ENCODE measurements around the gene NNAT. TPM values are rescaled to one million over a fixed set of nuclear protein-coding genes. Genes with fewer than 3 reads are reported as not detected.

Gene NNAT
- total and polyA plus RNA-seq, 2 donors (not counting 3 experiments of a cell fraction or from before 2014, with no cell fraction given): 2.3 to 32.9 TPM

DNA sequence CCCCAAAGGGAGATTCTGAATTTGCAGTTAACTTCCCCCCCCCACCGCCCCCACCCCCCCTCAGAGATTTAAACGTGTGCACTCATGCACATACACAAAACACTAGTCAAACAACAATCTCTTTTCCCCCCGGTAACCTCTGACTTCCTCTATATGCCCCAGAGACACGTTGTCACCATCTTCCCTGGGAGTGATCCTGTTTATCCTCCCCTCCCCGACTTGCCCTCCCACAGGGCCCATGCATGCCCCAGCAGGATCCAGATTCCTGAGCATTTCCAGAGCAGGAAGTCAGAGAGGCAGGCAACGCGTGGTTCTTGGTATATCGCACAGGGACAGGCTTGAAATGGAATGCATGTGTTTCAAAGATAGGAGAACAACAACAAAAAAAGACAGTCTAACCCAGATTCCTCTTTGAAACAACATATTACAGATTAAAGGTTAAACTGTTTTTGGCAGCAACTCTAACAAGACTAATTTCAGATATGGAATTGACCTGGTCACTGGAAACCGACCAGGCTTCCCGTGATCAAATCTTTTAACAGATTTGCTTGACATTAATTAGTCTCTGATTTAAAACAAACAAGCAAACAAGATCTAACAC lies 5.3 kb downstream of the NNAT start:
- peak overlapping the region; percentile 69 to 96 (median 94) for H3K4me3 ChIP-seq (replicated peaks in 1 of 3; ENCODE audit: insufficient read depth in 1 of 3, low read depth in 1 of 3, low read length in 3 of 3)
- peak overlapping the region; percentile 98 for H3K9ac ChIP-seq (replicated peaks; ENCODE audit: extremely low read depth, insufficient read depth, low read length)
- H3K4me2 ChIP-seq (ENCODE audit: insufficient read depth, low read length): peak overlapping the region; percentile 96
- peaks cover 25% of the 10 kb centered on the region for H3K4me1 ChIP-seq (ENCODE audit: control insufficient read depth, extremely low read depth, insufficient read depth, low read length)
- peaks cover 0 to 2% of the 10 kb centered on the region in 2 experiments for H3K36me3 ChIP-seq (ENCODE audit: control insufficient read depth in 2 of 2, extremely low read depth in 1 of 2, insufficient read depth in 2 of 2, low read length in 2 of 2)
- H3K9me1 ChIP-seq (replicated peaks; ENCODE audit: control insufficient read depth, extremely low read depth, insufficient read depth, low read length): no peaks in the 10 kb centered on the region
- dilution Hi-C loops (cut with MboI; ENCODE audit: extremely low pct_ligation_motif_present, low sequenced_read_pairs) (no loop called here), intact Hi-C loops (cut with micrococcal nuclease) (loop anchor here (2.0 kb wide), 1 partner anchor 144 kb away; no protein-coding TSS in a partner anchor)
- BruUV-seq (replicated peaks): no TSS peak
- H3K79me2 ChIP-seq (ENCODE audit: control insufficient read depth, insufficient read depth, low read length): peaks cover 56% of the 10 kb centered on the region
- H3K27ac ChIP-seq (ENCODE audit: insufficient read depth, low read depth, low read length): peak overlapping the region; percentile 99
- TF ChIP-seq JUN (IDR thresholded peaks at IDR 0.05; ENCODE audit: borderline replicate concordance, insufficient read depth, insufficient read length, low read depth) (no peak), MYC (IDR thresholded peaks at IDR 0.05; ENCODE audit: low read depth, low read length) (peak; percentile 79), POLR2A (IDR thresholded peaks at IDR 0.05; ENCODE audit: low read depth, low read length) (peak; percentile 54), GATA2 (IDR thresholded peaks at IDR 0.05; ENCODE audit: insufficient read depth, insufficient read length, low read depth, low read length) (peak; percentile 32), EZH2 (IDR thresholded peaks at IDR 0.05; ENCODE audit: borderline replicate concordance, low read depth, low read length, severe bottlenecking) (no peak), POLR2AphosphoS5 (IDR thresholded peaks at IDR 0.05; ENCODE audit: insufficient read depth, low read depth, low read length) (peak; percentile 69)
- TF ChIP-seq, protein P1, sequence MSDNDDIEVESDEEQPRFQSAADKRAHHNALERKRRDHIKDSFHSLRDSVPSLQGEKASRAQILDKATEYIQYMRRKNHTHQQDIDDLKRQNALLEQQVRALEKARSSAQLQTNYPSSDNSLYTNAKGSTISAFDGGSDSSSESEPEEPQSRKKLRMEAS (IDR thresholded peaks at IDR 0.05; ENCODE audit: insufficient read depth, insufficient read length): peak; percentile 74
- TF ChIP-seq, protein P2, sequence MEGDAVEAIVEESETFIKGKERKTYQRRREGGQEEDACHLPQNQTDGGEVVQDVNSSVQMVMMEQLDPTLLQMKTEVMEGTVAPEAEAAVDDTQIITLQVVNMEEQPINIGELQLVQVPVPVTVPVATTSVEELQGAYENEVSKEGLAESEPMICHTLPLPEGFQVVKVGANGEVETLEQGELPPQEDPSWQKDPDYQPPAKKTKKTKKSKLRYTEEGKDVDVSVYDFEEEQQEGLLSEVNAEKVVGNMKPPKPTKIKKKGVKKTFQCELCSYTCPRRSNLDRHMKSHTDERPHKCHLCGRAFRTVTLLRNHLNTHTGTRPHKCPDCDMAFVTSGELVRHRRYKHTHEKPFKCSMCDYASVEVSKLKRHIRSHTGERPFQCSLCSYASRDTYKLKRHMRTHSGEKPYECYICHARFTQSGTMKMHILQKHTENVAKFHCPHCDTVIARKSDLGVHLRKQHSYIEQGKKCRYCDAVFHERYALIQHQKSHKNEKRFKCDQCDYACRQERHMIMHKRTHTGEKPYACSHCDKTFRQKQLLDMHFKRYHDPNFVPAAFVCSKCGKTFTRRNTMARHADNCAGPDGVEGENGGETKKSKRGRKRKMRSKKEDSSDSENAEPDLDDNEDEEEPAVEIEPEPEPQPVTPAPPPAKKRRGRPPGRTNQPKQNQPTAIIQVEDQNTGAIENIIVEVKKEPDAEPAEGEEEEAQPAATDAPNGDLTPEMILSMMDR (IDR thresholded peaks at IDR 0.05; ENCODE audit: extremely low read depth in 1 of 2, insufficient read depth in 1 of 2, low read depth in 1 of 2, low read length in 2 of 2): no peak
- ChIA-PET POLR2A (no interaction called here), CTCF (interaction anchor here (1.5 kb wide), 1 partner anchor 331 kb away, joined by 4 read pairs; no protein-coding TSS in a partner anchor)
- peaks cover 3% of the 10 kb centered on the region for H4K20me1 ChIP-seq (replicated peaks; ENCODE audit: control insufficient read depth, extremely low read depth, insufficient read depth, low read length)
- peak; percentile 97 for DNase-seq (ENCODE audit: low read depth, low spot score)
- peak; percentile 90 for FAIRE-seq
- no peaks in the 10 kb centered on the region for H3K9me3 ChIP-seq (replicated peaks; ENCODE audit: control insufficient read depth, insufficient read depth, low read length)
- no peak overlapping the region for H2AFZ ChIP-seq (ENCODE audit: low read depth, low read length)
- no peaks in the 10 kb centered on the region for H3K27me3 ChIP-seq (ENCODE audit: control insufficient read depth in 2 of 2, insufficient read depth in 2 of 2, low read length in 2 of 2)

All from endothelial cell of umbilical vein (primary cell).